HG03439 (cell line): ENCODE data around the gene CENPL.
"Not testable (repeated sequence)": the region's sequence is repeated elsewhere in the genome, so short reads cannot be mapped to it uniquely, and the experiment has no call there.

Source experiments
- ATAC-seq: cut with Tn5 transposase; IDR thresholded peaks from one replicate; pipeline ENCODE4 v1.9.1; 2021; ENCODE audit warnings: mild to moderate bottlenecking, moderate library complexity; ENCODE audit not compliant: unreplicated experiment

CENPL gene

GRCh38 chr1:173764331-173764730 lies 60.4 kb downstream of the CENPL start:
- ATAC-seq = not testable (repeated sequence)

- ATAC-seq = no peak
Observed at GRCh38 chr1:173758980-173759379, 65.7 kb downstream of the CENPL start.

DNA sequence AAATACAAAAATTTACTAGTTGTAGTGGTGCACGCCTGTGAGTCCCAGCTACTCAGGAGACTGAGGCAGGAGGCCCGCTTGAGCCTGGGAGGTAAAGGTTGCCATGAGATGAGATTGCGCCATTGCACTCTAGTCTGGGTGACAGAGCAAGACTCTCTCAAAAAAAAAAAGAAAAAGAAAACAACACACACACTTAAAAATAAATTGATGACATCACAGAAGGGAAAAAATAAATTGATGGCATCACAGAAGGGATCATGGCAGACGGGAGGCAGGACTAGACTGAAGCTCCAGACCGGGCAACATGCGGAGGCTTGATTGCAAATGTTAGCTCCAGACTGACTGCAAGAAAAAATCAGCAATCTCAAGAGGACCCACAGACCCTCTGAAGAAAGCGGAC lies 66.6 kb downstream of the CENPL start:
- no peak for ATAC-seq

DNA sequence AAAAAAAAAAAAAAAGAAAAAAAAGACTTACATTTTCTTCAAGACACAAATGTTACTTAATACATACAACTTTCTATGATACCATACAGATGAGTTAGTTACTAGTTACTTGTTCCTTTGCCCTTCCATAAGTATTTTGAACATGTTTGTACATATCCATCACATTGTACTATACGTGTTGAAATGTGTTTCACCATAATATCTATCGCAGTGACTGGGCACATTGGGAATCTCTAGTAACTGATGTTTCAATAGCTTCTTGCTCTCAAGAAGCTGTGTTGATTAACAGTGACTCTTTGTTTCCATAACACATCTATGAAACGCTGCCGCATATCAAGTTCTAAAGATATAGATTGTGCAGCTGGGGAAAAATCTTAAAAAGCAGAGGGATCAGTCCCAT lies 67.0 kb downstream of the CENPL start:
- ATAC-seq = no peak

DNA sequence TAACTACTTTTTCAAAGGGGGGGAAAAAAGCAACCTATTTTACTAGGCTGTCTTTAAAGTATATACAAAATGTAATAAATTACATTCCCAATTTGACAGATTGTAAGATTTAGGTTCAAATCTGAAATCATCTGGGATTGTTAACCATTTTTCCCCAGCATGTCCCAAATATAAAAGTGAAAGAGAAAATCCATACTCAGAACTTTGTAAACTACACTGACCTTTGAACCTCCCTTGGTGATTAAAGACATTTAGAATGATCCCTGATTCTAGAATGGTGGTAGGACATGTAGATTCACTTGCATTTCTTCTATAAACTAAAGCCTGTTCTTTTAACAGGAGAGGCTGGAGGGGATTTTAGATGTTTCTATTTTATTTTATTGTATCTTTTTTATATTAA lies 70.9 kb downstream of the CENPL start:
- no peak for ATAC-seq
